ENCODE measurements around the gene SPTBN5. TPM values are rescaled to one million over a fixed set of nuclear protein-coding genes. Genes with fewer than 3 reads are reported as not detected.

Gene SPTBN5
- polyA plus RNA-seq, 1 donor from 2014 or later: 0.01 TPM

- H3K9me2 ChIP-seq (ENCODE audit: insufficient read depth, low read length): no peaks in the 10 kb centered on the region
- H3K4me2 ChIP-seq (ENCODE audit: low read length): no peak overlapping the region
- H3K79me2 ChIP-seq (replicated peaks; ENCODE audit: insufficient read depth, low read length): no peaks in the 10 kb centered on the region
- H3F3A ChIP-seq (ENCODE audit: insufficient read depth, low read length, poor library complexity, severe bottlenecking): no peaks in the 10 kb centered on the region
- no peak overlapping the region for H3K27ac ChIP-seq (ENCODE audit: low read length)
- H3K4me3 ChIP-seq (ENCODE audit: low read length): no peak overlapping the region
- H3K9ac ChIP-seq (ENCODE audit: low read length): no peak overlapping the region
- no peaks in the 10 kb centered on the region for H3K36me3 ChIP-seq (ENCODE audit: insufficient read depth, low read length)
- no peak for TF ChIP-seq CTCF (IDR thresholded peaks at IDR 0.05; ENCODE audit: poor library complexity, severe bottlenecking)
- TF ChIP-seq SMC3 (conservative IDR thresholded peaks at IDR 0.05; ENCODE audit: poor library complexity): no peak
- no peak for TF ChIP-seq TAF1 (IDR thresholded peaks at IDR 0.05; ENCODE audit: low read depth)
- TF ChIP-seq MXI1 (conservative IDR thresholded peaks at IDR 0.05; ENCODE audit: poor library complexity, severe bottlenecking): no peak
- no peak for TF ChIP-seq POLR2AphosphoS5 (IDR thresholded peaks at IDR 0.05)
- no peak for TF ChIP-seq REST (IDR thresholded peaks at IDR 0.05; ENCODE audit: borderline replicate concordance)
- H4K20me1 ChIP-seq (ENCODE audit: insufficient read depth): no peaks in the 10 kb centered on the region
- no peaks in the 10 kb centered on the region for H3K9me3 ChIP-seq (ENCODE audit: low read length)
- H3K27me3 ChIP-seq (ENCODE audit: insufficient read depth, low read depth, low read length): no peaks in the 10 kb centered on the region
- no peak overlapping the region for H2AFZ ChIP-seq (ENCODE audit: low read depth, low read length)
Observed at GRCh38 chr15:41936649-41937567, 43.1 kb upstream of the SPTBN5 start.

- no peaks in the 10 kb centered on the region for H3K36me3 ChIP-seq (ENCODE audit: insufficient read depth, low read length)
- no peaks in the 10 kb centered on the region for H3F3A ChIP-seq (ENCODE audit: insufficient read depth, low read length, poor library complexity, severe bottlenecking)
- no peak overlapping the region for H3K4me3 ChIP-seq (ENCODE audit: low read length)
- H3K27ac ChIP-seq (ENCODE audit: low read length): no peak overlapping the region
- no peaks in the 10 kb centered on the region for H3K9me2 ChIP-seq (ENCODE audit: insufficient read depth, low read length)
- no peaks in the 10 kb centered on the region for H3K9me3 ChIP-seq (ENCODE audit: low read length)
- no peak overlapping the region for H2AFZ ChIP-seq (ENCODE audit: low read depth, low read length)
- no peak overlapping the region for H3K4me2 ChIP-seq (ENCODE audit: low read length)
- no peaks in the 10 kb centered on the region for H3K27me3 ChIP-seq (ENCODE audit: insufficient read depth, low read depth, low read length)
- no peaks in the 10 kb centered on the region for H3K79me2 ChIP-seq (replicated peaks; ENCODE audit: insufficient read depth, low read length)
- TF ChIP-seq POLR2AphosphoS5 (IDR thresholded peaks at IDR 0.05): no peak
- no peak for TF ChIP-seq EP300 (conservative IDR thresholded peaks at IDR 0.05; ENCODE audit: poor library complexity, severe bottlenecking)
- TF ChIP-seq SMC3 (conservative IDR thresholded peaks at IDR 0.05; ENCODE audit: poor library complexity): no peak
- no peak for TF ChIP-seq TAF1 (IDR thresholded peaks at IDR 0.05; ENCODE audit: low read depth)
- TF ChIP-seq CTCF (IDR thresholded peaks at IDR 0.05; ENCODE audit: poor library complexity, severe bottlenecking): no peak
- TF ChIP-seq REST (IDR thresholded peaks at IDR 0.05; ENCODE audit: borderline replicate concordance): no peak
- TF ChIP-seq RAD21 (conservative IDR thresholded peaks at IDR 0.05): no peak
- TF ChIP-seq EZH2 (IDR thresholded peaks at IDR 0.05; ENCODE audit: borderline replicate concordance, insufficient read depth, low read length, poor library complexity, severe bottlenecking): no peak
- no peak for TF ChIP-seq MXI1 (conservative IDR thresholded peaks at IDR 0.05; ENCODE audit: poor library complexity, severe bottlenecking)
- H3K9ac ChIP-seq (ENCODE audit: low read length): no peak overlapping the region
- H4K20me1 ChIP-seq (ENCODE audit: insufficient read depth): no peaks in the 10 kb centered on the region
Observed at GRCh38 chr15:41936155-41936554, 42.3 kb upstream of the SPTBN5 start.
